CD8-positive, alpha-beta memory T cell (primary cell): ENCODE measurements around the gene ZNF350. TPM values are rescaled to one million over a fixed set of nuclear protein-coding genes. Genes with fewer than 3 reads are reported as not detected.
"Not testable (repeated sequence)": the region's sequence is repeated elsewhere in the genome, so short reads cannot be mapped to it uniquely, and the experiment has no call there.

Source experiments
- CTCF ChIA-PET: fragments of 350-600 bp; sonication (Branson Sonifier 250); formaldehyde crosslinking; loops from one replicate; lab custom pipeline; 2021; ENCODE audit warnings: antibody characterized with exemption; lab: Charles Lee
- POLR2A ChIA-PET: fragments of 350-600 bp; sonication (Branson Sonifier 250); formaldehyde crosslinking; loops from one replicate; lab custom pipeline; 2021; ENCODE audit warnings: antibody characterized with exemption; lab: Charles Lee
- DNase-seq, 5 donors: peaks; one replicate each; pipeline versions ENCODE4 v3.0.0 to v3.0.0-alpha.2; 2020 to 2022; ENCODE audit warnings: mixed read lengths in 1 of 5
- H3K27ac ChIP-seq: one replicate; pipeline ENCODE4 v1.7.0; 2013; ENCODE audit warnings: low read depth, mild to moderate bottlenecking, low read length, moderate library complexity
- H3K27me3 ChIP-seq: 2 replicates; pipeline ENCODE4 v1.7.0; 2013; ENCODE audit warnings: low read length, mild to moderate bottlenecking; ENCODE audit not compliant: insufficient read depth, poor library complexity, severe bottlenecking
- H3K36me3 ChIP-seq: 2 replicates; pipeline ENCODE4 v1.7.0; 2013; ENCODE audit warnings: mild to moderate bottlenecking, low read length, moderate library complexity; ENCODE audit not compliant: insufficient read depth
- H3K4me1 ChIP-seq: 2 replicates; pipeline ENCODE4 v1.7.0; 2013; ENCODE audit warnings: mild to moderate bottlenecking, low read length, moderate library complexity; ENCODE audit not compliant: insufficient read depth
- H3K4me3 ChIP-seq: 2 replicates; pipeline ENCODE4 v1.7.0; 2013; ENCODE audit warnings: mild to moderate bottlenecking, low read length
- H3K9me3 ChIP-seq: 2 replicates; pipeline ENCODE4 v1.7.0; 2013; ENCODE audit warnings: mild to moderate bottlenecking, low read length
- H3K27ac Mint-ChIP-seq, 8 donors: one replicate each; pipeline ENCODE4 v1.8.0; 2020 to 2021; ENCODE audit warnings: mixed read lengths in 8 of 8, mild to moderate bottlenecking in 6 of 8, inconsistent platforms in 3 of 8, moderate library complexity in 3 of 8
- H3K27me3 Mint-ChIP-seq, 2 donors: one replicate each; pipeline ENCODE4 v1.8.0; 2020 to 2021; ENCODE audit warnings: mixed read lengths in 2 of 2, mild to moderate bottlenecking in 1 of 2, moderate library complexity in 1 of 2
- H3K36me3 Mint-ChIP-seq, 3 donors: one replicate each; pipeline ENCODE4 v1.8.0; 2020 to 2021; ENCODE audit warnings: mixed read lengths in 3 of 3, inconsistent platforms in 1 of 3, mild to moderate bottlenecking in 1 of 3
- H3K4me1 Mint-ChIP-seq, 3 donors: one replicate each; pipeline ENCODE4 v1.8.0; 2020 to 2021; ENCODE audit warnings: mixed read lengths in 3 of 3, inconsistent platforms in 1 of 3, mild to moderate bottlenecking in 1 of 3
- H3K4me3 Mint-ChIP-seq, 7 donors: one replicate each; pipeline ENCODE4 v1.8.0; 2020 to 2021; ENCODE audit warnings: mixed read lengths in 7 of 7, mild to moderate bottlenecking in 6 of 7, moderate library complexity in 4 of 7, inconsistent platforms in 2 of 7
- H3K9me3 Mint-ChIP-seq, 5 donors: one replicate each; pipeline ENCODE4 v1.8.0; 2020 to 2022; ENCODE audit warnings: mixed read lengths in 5 of 5, mild to moderate bottlenecking in 3 of 5, moderate library complexity in 2 of 5, inconsistent platforms in 1 of 5
- polyA plus RNA-seq: library from polyadenylated mRNA; unstranded; fragments of 300-500 nt; fragmentation: Illumina TruSeq; gene quantifications from one replicate; pipeline ENCODE4 v1.2.3, GENCODE V29; 2021
- total RNA-seq, 2 experiments: library from RNA; stranded (reverse); gene quantifications; one replicate each; pipeline ENCODE4 v1.2.3, GENCODE V29; 2021

Gene ZNF350
- total and polyA plus RNA-seq, 3 experiments from 2014 or later: 9.0 to 19.4 (median 10.0) TPM

GRCh38 chr19:51970718-51971117 lies 15.9 kb downstream of the ZNF350 start:
- no peak for DNase-seq
- Mint-ChIP-seq H3K4me1 (no peaks in the 10 kb centered on the region), H3K27ac (no peak overlapping the region), H3K27me3 (no peaks in the 10 kb centered on the region), H3K9me3 (peaks cover 50 to 96% (median 90%) of the 10 kb centered on the region in 5 donors), H3K4me3 (no peak overlapping the region), H3K36me3 (peaks cover 62 to 91% (median 88%) of the 10 kb centered on the region in 3 donors)
- H3K36me3 ChIP-seq: peaks cover 81% of the 10 kb centered on the region
- no peaks in the 10 kb centered on the region for H3K27me3 ChIP-seq
- H3K4me1 ChIP-seq: no peaks in the 10 kb centered on the region
- ChIA-PET POLR2A (no interaction called here), CTCF (interaction anchor here (1.2 kb wide), 1 partner anchor 43 kb away, joined by 3 read pairs; no protein-coding TSS in a partner anchor)
- H3K4me3 ChIP-seq: peak overlapping the region; percentile 26
- H3K9me3 ChIP-seq: peaks cover 75% of the 10 kb centered on the region
- H3K27ac ChIP-seq: no peak overlapping the region

GRCh38 chr19:51965583-51965982 lies 21.1 kb downstream of the ZNF350 start:
- H3K27me3 Mint-ChIP-seq: no peaks in the 10 kb centered on the region
- Histone ChIP-seq H3K27me3 (no peaks in the 10 kb centered on the region), H3K4me1 (no peaks in the 10 kb centered on the region), H3K27ac (no peak overlapping the region), H3K9me3 (peaks cover 80% of the 10 kb centered on the region), H3K4me3 (peak overlapping the region; percentile 9), H3K36me3 (peaks cover 52% of the 10 kb centered on the region)
- peaks cover 59 to 97% (median 91%) of the 10 kb centered on the region in 5 donors for H3K9me3 Mint-ChIP-seq
- peaks cover 46 to 83% (median 80%) of the 10 kb centered on the region in 3 donors for H3K36me3 Mint-ChIP-seq
- H3K27ac Mint-ChIP-seq: peak overlapping the region in 1 of 8 donors; percentile 11
- H3K4me1 Mint-ChIP-seq: no peaks in the 10 kb centered on the region
- no peak for DNase-seq
- POLR2A ChIA-PET: no interaction called here
- CTCF ChIA-PET: no interaction called here
- H3K4me3 Mint-ChIP-seq: no peak overlapping the region

GRCh38 chr19:51960621-51961233 lies 25.9 kb downstream of the ZNF350 start:
- H3K4me3 Mint-ChIP-seq, H3K4me1 Mint-ChIP-seq, DNase-seq, H3K27me3 ChIP-seq, H3K4me1 ChIP-seq, H3K27me3 Mint-ChIP-seq, CTCF ChIA-PET, H3K27ac Mint-ChIP-seq, POLR2A ChIA-PET, H3K4me3 ChIP-seq, H3K27ac ChIP-seq: not testable (repeated sequence)
- Mint-ChIP-seq H3K9me3 (peaks cover 70 to 99% (median 91%) of the 10 kb centered on the region in 5 donors), H3K36me3 (peaks cover 18 to 64% (median 44%) of the 10 kb centered on the region in 3 donors)
- Histone ChIP-seq H3K36me3 (peaks cover 12% of the 10 kb centered on the region), H3K9me3 (peaks cover 58% of the 10 kb centered on the region)

GRCh38 chr19:51959791-51960190 lies 26.8 kb downstream of the ZNF350 start:
- Mint-ChIP-seq H3K4me1 (peaks cover 0 to 4% (median 0%) of the 10 kb centered on the region in 3 donors), H3K27ac (no peak overlapping the region), H3K27me3 (no peaks in the 10 kb centered on the region), H3K36me3 (peaks cover 10 to 55% (median 36%) of the 10 kb centered on the region in 3 donors), H3K9me3 (peaks cover 69 to 98% (median 91%) of the 10 kb centered on the region in 5 donors), H3K4me3 (no peak overlapping the region)
- no peak overlapping the region for H3K27ac ChIP-seq
- H3K36me3 ChIP-seq: peaks cover 3% of the 10 kb centered on the region
- DNase-seq: no peak
- ChIA-PET CTCF (no interaction called here), POLR2A (no interaction called here)
- no peaks in the 10 kb centered on the region for H3K27me3 ChIP-seq
- H3K4me1 ChIP-seq: no peaks in the 10 kb centered on the region
- no peak overlapping the region for H3K4me3 ChIP-seq
- H3K9me3 ChIP-seq: peaks cover 49% of the 10 kb centered on the region

- H3K4me3 ChIP-seq, H3K4me1 Mint-ChIP-seq, CTCF ChIA-PET, H3K36me3 ChIP-seq, H3K27ac ChIP-seq, H3K27ac Mint-ChIP-seq, H3K27me3 ChIP-seq, H3K27me3 Mint-ChIP-seq, POLR2A ChIA-PET, DNase-seq, H3K4me1 ChIP-seq: not testable (repeated sequence)
- Mint-ChIP-seq H3K9me3 (peaks cover 60 to 91% (median 81%) of the 10 kb centered on the region in 5 donors), H3K4me3 (peak overlapping the region in 1 of 7 donors; percentile 51), H3K36me3 (peaks cover 2 to 42% (median 23%) of the 10 kb centered on the region in 3 donors)
- peaks cover 30% of the 10 kb centered on the region for H3K9me3 ChIP-seq
Observed at GRCh38 chr19:51957846-51958245, 28.8 kb downstream of the ZNF350 start.

GRCh38 chr19:51948975-51949374 lies 37.7 kb downstream of the ZNF350 start:
- H3K4me1 ChIP-seq: no peaks in the 10 kb centered on the region

GRCh38 chr19:51946602-51947001 lies 40.0 kb downstream of the ZNF350 start:
- H3K27ac ChIP-seq: no peak overlapping the region
- peaks cover 85% of the 10 kb centered on the region for H3K9me3 ChIP-seq
- H3K4me3 Mint-ChIP-seq: no peak overlapping the region
- no peaks in the 10 kb centered on the region for H3K27me3 ChIP-seq
- ChIA-PET POLR2A (no interaction called here), CTCF (no interaction called here)
- DNase-seq: no peak
- no peaks in the 10 kb centered on the region for H3K27me3 Mint-ChIP-seq
- H3K9me3 Mint-ChIP-seq: peaks cover 62 to 98% (median 97%) of the 10 kb centered on the region in 5 donors
- peaks cover 29 to 71% (median 60%) of the 10 kb centered on the region in 3 donors for H3K36me3 Mint-ChIP-seq
- H3K27ac Mint-ChIP-seq: no peak overlapping the region
- H3K4me1 Mint-ChIP-seq: no peaks in the 10 kb centered on the region
- peaks cover 36% of the 10 kb centered on the region for H3K36me3 ChIP-seq
- no peaks in the 10 kb centered on the region for H3K4me1 ChIP-seq
- no peak overlapping the region for H3K4me3 ChIP-seq

More at GRCh38 chr19:51948975-51949374, 37.7 kb downstream of the ZNF350 start:
- Mint-ChIP-seq H3K27ac (no peak overlapping the region), H3K36me3 (peaks cover 11 to 57% (median 42%) of the 10 kb centered on the region in 3 donors), H3K4me1 (no peaks in the 10 kb centered on the region), H3K4me3 (no peak overlapping the region), H3K9me3 (peaks cover 52 to 88% (median 86%) of the 10 kb centered on the region in 5 donors), H3K27me3 (no peaks in the 10 kb centered on the region)
- no peak for DNase-seq
- ChIA-PET POLR2A (no interaction called here), CTCF (no interaction called here)
- Histone ChIP-seq H3K27me3 (no peaks in the 10 kb centered on the region), H3K4me3 (no peak overlapping the region), H3K9me3 (peaks cover 64% of the 10 kb centered on the region), H3K27ac (no peak overlapping the region), H3K36me3 (peaks cover 12% of the 10 kb centered on the region)

GRCh38 chr19:51944798-51945552 lies 41.7 kb downstream of the ZNF350 start:
- Histone ChIP-seq H3K4me1 (no peaks in the 10 kb centered on the region), H3K27me3 (no peaks in the 10 kb centered on the region), H3K36me3 (peaks cover 50% of the 10 kb centered on the region), H3K4me3 (peak overlapping the region; percentile 35), H3K27ac (no peak overlapping the region), H3K9me3 (peaks cover 83% of the 10 kb centered on the region)
- DNase-seq: no peak
- no peak overlapping the region for H3K27ac Mint-ChIP-seq
- H3K36me3 Mint-ChIP-seq: peaks cover 43 to 78% (median 73%) of the 10 kb centered on the region in 3 donors
- ChIA-PET POLR2A (interaction anchor here (0.6 kb wide), 1 partner anchor 1503 kb away, joined by 5 read pairs; no protein-coding TSS in a partner anchor), CTCF (no interaction called here)
- H3K9me3 Mint-ChIP-seq: peaks cover 62 to 97% (median 96%) of the 10 kb centered on the region in 5 donors
- no peaks in the 10 kb centered on the region for H3K27me3 Mint-ChIP-seq
- H3K4me1 Mint-ChIP-seq: no peaks in the 10 kb centered on the region
- no peak overlapping the region for H3K4me3 Mint-ChIP-seq
